PC-3 (cell line): ENCODE results near the gene PELI2. TPM values are rescaled to one million over a fixed set of nuclear protein-coding genes. Genes with fewer than 3 reads are reported as not detected.

ENCODE experiments used
- ATAC-seq: fragments of 200-7000 bp; cut with Tn5 transposase; 2 replicates; pipeline ENCODE4 v1.9.1; 2020; ENCODE audit warnings: mild to moderate bottlenecking, moderate library complexity
- BruUV-seq: library from RNA; stranded (reverse); fragments of 400-500 nt; replicated peaks from 2 replicates; lab custom pipeline; 2021; lab: Mats Ljungman, UMichigan
- CTCF ChIA-PET: fragments of 300-600 bp; sonication (Branson Sonifier 250); formaldehyde crosslinking; loops from one replicate; lab custom pipeline; 2022; ENCODE audit warnings: antibody characterized with exemption; lab: Charles Lee
- POLR2A ChIA-PET: fragments of 300-600 bp; sonication (Branson Sonifier 250); formaldehyde crosslinking; loops from one replicate; lab custom pipeline; 2022; ENCODE audit warnings: antibody characterized with exemption; ENCODE audit not compliant: unreplicated experiment; lab: Charles Lee
- DNase-seq: peaks from one replicate; pipeline ENCODE4 v3.0.0-alpha.2; 2015
- H2AFZ ChIP-seq: fragments of 300-600 bp; sonication (generic); 2 replicates; pipeline ENCODE4 v1.6.0; 2016; ENCODE audit warnings: antibody characterized with exemption, low read length
- H3F3A ChIP-seq: fragments of 300-600 bp; sonication (generic); one replicate; pipeline ENCODE4 v1.6.0; 2017; ENCODE audit warnings: antibody characterized with exemption, low read length, control low read depth, mild to moderate bottlenecking; ENCODE audit not compliant: unreplicated experiment
- H3K27ac ChIP-seq: fragments of 300-600 bp; sonication (generic); 2 replicates; pipeline ENCODE4 v1.5.1; 2016; ENCODE audit warnings: mild to moderate bottlenecking, low read length
- H3K27me3 ChIP-seq: fragments of 300-600 bp; sonication (generic); 2 replicates; pipeline ENCODE4 v1.6.1; 2016; ENCODE audit warnings: low read length, mixed read lengths
- H3K36me3 ChIP-seq: fragments of 300-600 bp; sonication (generic); 2 replicates; pipeline ENCODE4 v1.6.1; 2016; ENCODE audit warnings: low read depth, mixed run types, low read length, mixed read lengths
- H3K4me1 ChIP-seq: fragments of 300-600 bp; sonication (generic); 2 replicates; pipeline ENCODE4 v1.5.1; 2016; ENCODE audit warnings: low read length; ENCODE audit not compliant: insufficient read depth
- H3K4me2 ChIP-seq: fragments of 300-600 bp; sonication (generic); 2 replicates; pipeline ENCODE4 v1.6.0; 2016; ENCODE audit warnings: low read length
- H3K4me3 ChIP-seq: fragments of 300-600 bp; sonication (generic); 2 replicates; pipeline ENCODE4 v1.5.1; 2016; ENCODE audit warnings: mild to moderate bottlenecking, low read length, mixed read lengths
- H3K79me2 ChIP-seq: fragments of 300-600 bp; sonication (generic); 2 replicates; pipeline ENCODE4 v1.6.1; 2017; ENCODE audit warnings: low read length, mixed read lengths
- H3K9ac ChIP-seq: fragments of 300-600 bp; sonication (generic); 2 replicates; pipeline ENCODE4 v1.6.0; 2016; ENCODE audit warnings: mild to moderate bottlenecking, low read length
- H3K9me2 ChIP-seq: fragments of 300-600 bp; sonication (generic); replicated peaks from 2 replicates; pipeline ENCODE4 v1.6.1; 2016; ENCODE audit warnings: mixed run types, low read length, mixed read lengths
- H3K9me3 ChIP-seq: fragments of 300-600 bp; sonication (generic); 2 replicates; pipeline ENCODE4 v1.6.1; 2016; ENCODE audit warnings: low read length, mixed read lengths
- H4K20me1 ChIP-seq: fragments of 300-600 bp; sonication (generic); 2 replicates; pipeline ENCODE4 v1.6.1; 2016; ENCODE audit warnings: low read length, mixed read lengths
- EZH2 ChIP-seq: fragments of 300-600 bp; sonication (generic); IDR thresholded peaks from one replicate; pipeline ENCODE4 v1.6.1; 2017; ENCODE audit warnings: antibody characterized with exemption, mild to moderate bottlenecking, low read length; ENCODE audit not compliant: unreplicated experiment
- EZH2phosphoT487 ChIP-seq: fragments of 300-600 bp; sonication (generic); IDR thresholded peaks from 2 replicates; pipeline ENCODE4 v1.6.1; 2018; ENCODE audit warnings: mild to moderate bottlenecking, antibody characterized with exemption, low read length, borderline replicate concordance
- intact Hi-C: fragments of 100-400 bp; cut with micrococcal nuclease; formaldehyde crosslinking; loops from 2 replicates; pipeline ENCODE4 v1.9.0; 2023
- total RNA-seq: library from RNA; depleted of rRNA; stranded (reverse); fragments of >200 nt; gene quantifications from 2 replicates; pipeline ENCODE4 v1.2.3, GENCODE V29; 2014
- TF ChIP-seq, protein P1 (sequence below): fragments of 300-600 bp; sonication (generic); conservative IDR thresholded peaks from 2 replicates; pipeline ENCODE4 v1.5.1; 2017; ENCODE audit warnings: antibody characterized with exemption, low read depth, mild to moderate bottlenecking, low read length

The PELI2 gene
- total RNA-seq, 1 experiment from 2014 or later = 0.11 TPM

DNA sequence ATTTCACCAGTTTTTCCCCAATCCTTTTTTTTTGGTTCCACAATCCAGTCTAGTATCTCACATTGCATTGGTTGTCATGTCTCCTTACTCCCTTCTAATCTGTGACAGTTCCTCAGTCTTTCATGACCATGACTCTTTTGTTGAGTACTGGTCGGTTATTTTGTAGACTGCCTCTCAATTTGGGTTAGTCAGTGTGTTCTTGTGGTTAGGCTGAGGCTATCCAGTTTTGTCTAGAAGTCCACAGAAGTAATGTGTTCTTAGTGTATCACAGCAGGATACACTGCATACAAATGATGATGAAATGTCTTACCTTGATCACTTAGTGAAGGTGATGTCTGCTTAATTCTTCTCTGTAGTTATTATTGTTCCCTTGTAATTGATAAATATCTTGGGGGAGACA, 24.8 kb downstream of the PELI2 start:
- Histone ChIP-seq H3K79me2 (no peaks in the 10 kb centered on the region), H3K27me3 (peaks cover 89% of the 10 kb centered on the region), H3K36me3 (no peaks in the 10 kb centered on the region), H3K9me3 (no peaks in the 10 kb centered on the region), H2AFZ (no peak overlapping the region), H3K4me3 (no peak overlapping the region), H3K4me1 (no peaks in the 10 kb centered on the region), H3K9ac (no peak overlapping the region), H3K4me2 (no peak overlapping the region), H3K27ac (no peak overlapping the region), H4K20me1 (no peaks in the 10 kb centered on the region), H3K9me2 (no peaks in the 10 kb centered on the region), H3F3A (no peaks in the 10 kb centered on the region)
- CTCF ChIA-PET = no interaction called here
- no TSS peak for BruUV-seq
- TF ChIP-seq, protein P1, sequence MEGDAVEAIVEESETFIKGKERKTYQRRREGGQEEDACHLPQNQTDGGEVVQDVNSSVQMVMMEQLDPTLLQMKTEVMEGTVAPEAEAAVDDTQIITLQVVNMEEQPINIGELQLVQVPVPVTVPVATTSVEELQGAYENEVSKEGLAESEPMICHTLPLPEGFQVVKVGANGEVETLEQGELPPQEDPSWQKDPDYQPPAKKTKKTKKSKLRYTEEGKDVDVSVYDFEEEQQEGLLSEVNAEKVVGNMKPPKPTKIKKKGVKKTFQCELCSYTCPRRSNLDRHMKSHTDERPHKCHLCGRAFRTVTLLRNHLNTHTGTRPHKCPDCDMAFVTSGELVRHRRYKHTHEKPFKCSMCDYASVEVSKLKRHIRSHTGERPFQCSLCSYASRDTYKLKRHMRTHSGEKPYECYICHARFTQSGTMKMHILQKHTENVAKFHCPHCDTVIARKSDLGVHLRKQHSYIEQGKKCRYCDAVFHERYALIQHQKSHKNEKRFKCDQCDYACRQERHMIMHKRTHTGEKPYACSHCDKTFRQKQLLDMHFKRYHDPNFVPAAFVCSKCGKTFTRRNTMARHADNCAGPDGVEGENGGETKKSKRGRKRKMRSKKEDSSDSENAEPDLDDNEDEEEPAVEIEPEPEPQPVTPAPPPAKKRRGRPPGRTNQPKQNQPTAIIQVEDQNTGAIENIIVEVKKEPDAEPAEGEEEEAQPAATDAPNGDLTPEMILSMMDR = no peak
- TF ChIP-seq EZH2 = no peak
- TF ChIP-seq EZH2phosphoT487 = no peak
- DNase-seq (no peak), ATAC-seq (no peak)
- intact Hi-C loops = no loop called here
- POLR2A ChIA-PET = no interaction called here

DNA sequence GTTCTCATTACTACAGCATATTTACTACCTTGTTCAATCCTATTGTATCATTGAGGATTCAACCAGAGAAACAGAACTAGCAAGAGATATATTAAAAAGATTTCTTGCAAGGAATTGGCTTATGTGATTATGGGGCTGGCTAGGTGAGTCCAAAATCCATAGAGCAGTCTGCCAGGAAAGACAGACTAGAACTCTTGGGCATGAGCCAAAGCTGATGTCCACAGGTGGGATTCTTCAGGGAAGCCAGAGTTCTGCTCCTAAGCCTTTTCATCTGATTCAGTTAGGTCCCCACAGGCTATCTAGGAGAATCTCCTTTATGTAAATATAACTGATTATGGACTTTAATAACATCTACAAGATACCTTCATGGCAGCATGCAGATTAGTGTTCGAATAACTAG, 26.0 kb downstream of the PELI2 start:
- no peaks in the 10 kb centered on the region for H3K9me2 ChIP-seq
- H2AFZ ChIP-seq = no peak overlapping the region
- peaks cover 89% of the 10 kb centered on the region for H3K27me3 ChIP-seq
- no peak overlapping the region for H3K4me3 ChIP-seq
- no peaks in the 10 kb centered on the region for H3K9me3 ChIP-seq
- no TSS peak for BruUV-seq
- no peak overlapping the region for H3K4me2 ChIP-seq
- no peak overlapping the region for H3K9ac ChIP-seq
- ATAC-seq = no peak
- H4K20me1 ChIP-seq = no peaks in the 10 kb centered on the region
- H3F3A ChIP-seq = no peaks in the 10 kb centered on the region
- ChIA-PET CTCF (no interaction called here), POLR2A (no interaction called here)
- no peak for DNase-seq
- H3K36me3 ChIP-seq = no peaks in the 10 kb centered on the region
- intact Hi-C loops = no loop called here
- no peak overlapping the region for H3K27ac ChIP-seq
- no peaks in the 10 kb centered on the region for H3K79me2 ChIP-seq
- TF ChIP-seq, protein P1 = no peak
- TF ChIP-seq EZH2phosphoT487 (no peak), EZH2 (no peak)
- no peaks in the 10 kb centered on the region for H3K4me1 ChIP-seq

DNA sequence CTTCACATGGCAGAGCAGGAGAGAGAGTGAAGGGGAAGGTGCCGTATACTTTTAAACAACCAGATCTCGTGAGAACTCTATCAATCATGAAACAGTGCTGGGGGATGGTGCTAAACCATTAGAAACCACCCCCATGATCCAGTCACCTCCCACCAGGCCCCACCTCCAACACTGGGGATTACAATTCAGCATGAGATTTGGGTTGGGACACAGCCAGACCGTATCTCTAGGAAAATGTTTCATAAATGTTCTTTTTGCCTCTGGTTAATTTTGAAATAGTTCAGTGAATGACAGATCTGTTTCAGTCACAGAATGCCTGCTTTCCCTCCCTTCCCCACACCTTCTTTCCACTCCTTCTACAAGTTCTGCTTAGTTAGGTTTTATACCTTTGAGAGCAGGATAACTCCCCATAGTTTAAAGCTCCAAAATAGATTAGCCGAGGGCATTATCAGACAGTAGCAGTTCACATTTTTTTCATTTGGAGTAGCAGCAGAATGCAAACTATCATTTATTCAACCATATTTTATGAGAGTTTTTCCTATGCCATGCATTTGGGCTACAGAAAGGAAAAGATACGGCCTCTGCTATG, 27.1 kb downstream of the PELI2 start:
- no peak overlapping the region for H3K4me3 ChIP-seq
- H3K9ac ChIP-seq = no peak overlapping the region
- no peaks in the 10 kb centered on the region for H3F3A ChIP-seq
- peaks cover 89% of the 10 kb centered on the region for H3K27me3 ChIP-seq
- no peak overlapping the region for H2AFZ ChIP-seq
- no peaks in the 10 kb centered on the region for H3K9me3 ChIP-seq
- TF ChIP-seq, protein P1 = no peak
- TF ChIP-seq EZH2 (no peak), EZH2phosphoT487 (no peak)
- no peak for DNase-seq
- no peaks in the 10 kb centered on the region for H3K36me3 ChIP-seq
- no peaks in the 10 kb centered on the region for H3K79me2 ChIP-seq
- CTCF ChIA-PET = no interaction called here
- POLR2A ChIA-PET = no interaction called here
- H3K4me2 ChIP-seq = no peak overlapping the region
- no peaks in the 10 kb centered on the region for H3K4me1 ChIP-seq
- no TSS peak for BruUV-seq
- H3K9me2 ChIP-seq = no peaks in the 10 kb centered on the region
- intact Hi-C loops = no loop called here
- H3K27ac ChIP-seq = no peak overlapping the region
- no peak for ATAC-seq
- no peaks in the 10 kb centered on the region for H4K20me1 ChIP-seq
